Islet of Langerhans (tissue), 1 donor: ENCODE data around the gene CLDN7.
"Not testable (repeated sequence)": the region's sequence is repeated elsewhere in the genome, so short reads cannot be mapped to it uniquely, and the experiment has no call there.

Source experiments
- FAIRE-seq: peaks from one replicate; lab custom pipeline; 2011; peaks lifted over from hg19 to GRCh38; lab: Jason Lieb, UNC

CLDN7 gene

DNA sequence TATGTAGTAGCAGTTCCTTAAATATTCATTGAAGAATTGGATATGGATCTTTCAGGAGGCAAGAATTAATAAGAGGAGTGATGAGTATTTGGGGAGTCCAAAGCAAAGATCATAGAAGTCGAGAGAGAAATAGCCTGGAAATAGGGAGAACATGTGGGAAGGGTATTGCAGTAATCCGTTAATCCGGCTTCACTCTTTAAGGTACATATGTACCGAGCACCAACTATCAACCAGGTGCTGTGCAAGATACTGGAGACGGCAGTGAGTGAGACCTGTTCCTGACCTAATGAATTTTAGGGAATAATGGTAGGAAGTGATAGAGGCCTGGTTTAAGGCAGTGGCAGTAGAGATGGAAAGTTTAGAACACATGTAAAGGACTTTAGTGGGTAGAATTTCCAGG, 9.2 kb downstream of the CLDN7 start:
- FAIRE-seq = no peak

DNA sequence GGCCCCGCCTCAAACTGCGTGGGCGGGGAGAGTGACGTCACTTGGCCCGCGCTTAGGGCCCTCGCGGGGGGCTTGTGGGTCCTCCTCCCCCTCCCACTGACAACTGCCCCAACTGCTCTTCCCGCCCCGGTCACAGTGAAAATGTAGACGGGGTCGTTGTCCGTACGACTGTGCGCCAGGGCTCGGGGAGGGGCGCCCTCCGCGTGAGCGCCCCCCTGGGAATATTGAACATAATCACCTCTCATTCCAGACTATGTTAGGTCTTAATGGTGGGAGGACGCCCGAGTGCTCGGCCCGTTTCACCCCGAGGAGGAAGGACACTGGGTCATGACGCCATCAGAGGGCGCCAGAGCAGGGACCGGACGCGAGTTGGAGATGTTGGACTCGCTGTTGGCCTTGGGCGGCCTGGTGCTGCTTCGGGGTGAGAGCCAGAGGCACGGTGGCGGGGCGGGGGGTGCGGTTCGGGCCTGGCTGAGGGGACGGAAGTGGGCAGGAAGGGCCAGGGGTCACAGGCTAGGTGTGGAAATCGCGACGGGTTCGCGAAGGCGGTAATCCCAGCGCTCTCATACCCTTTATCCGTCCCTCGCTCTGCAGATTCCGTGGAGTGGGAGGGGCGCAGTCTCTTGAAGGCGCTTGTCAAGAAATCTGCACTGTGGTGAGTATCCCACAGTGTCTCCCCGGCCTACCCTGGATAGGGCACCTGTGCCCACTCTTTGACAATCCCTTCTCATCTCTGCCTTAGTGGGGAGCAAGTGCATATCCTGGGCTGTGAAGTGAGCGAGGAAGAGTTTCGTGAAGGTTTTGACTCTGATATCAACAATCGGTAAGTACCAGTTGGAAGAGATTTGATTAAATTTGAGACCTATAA, 9.9 kb downstream of the CLDN7 start, which contains the start of gene ELP5:
Gene ELP5 (plus strand): TSS at position 40 of the 868 bp plus-strand sequence. CDS start 336 bp downstream, at position 376.
- FAIRE-seq = no peak

DNA sequence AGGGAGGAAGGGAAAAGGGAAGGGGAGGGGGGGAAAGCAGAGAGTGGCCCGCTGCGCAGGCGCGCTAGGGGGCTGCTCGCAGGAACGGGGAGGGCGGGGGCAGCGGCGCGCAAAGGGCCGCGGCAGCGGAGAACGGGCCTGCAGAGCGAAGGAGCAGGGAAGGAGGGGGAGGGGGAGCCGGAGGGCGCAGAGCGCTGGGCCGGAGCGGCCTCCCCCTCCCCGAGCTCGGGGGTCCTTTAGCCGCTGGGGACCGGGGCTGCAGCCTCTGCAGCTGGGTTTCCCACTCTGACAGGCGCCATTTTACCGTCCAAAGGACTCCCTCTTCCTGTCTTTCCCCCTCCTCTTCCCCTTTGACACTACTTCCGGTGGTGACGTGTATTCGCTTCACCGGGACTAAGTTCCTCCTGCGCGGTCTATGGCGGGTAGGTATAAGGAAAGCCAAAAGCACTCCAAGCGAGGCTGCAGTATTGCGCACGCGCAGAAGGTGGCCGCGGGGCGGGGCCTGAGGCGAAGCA, 10.6 kb downstream of the CLDN7 start, which contains the start of gene CTDNEP1:
Gene CTDNEP1 (minus strand): TSS at position 74 of the 515 bp plus-strand sequence. CDS start 438 bp downstream, outside the sequence.
- peak; percentile 96 for FAIRE-seq

DNA sequence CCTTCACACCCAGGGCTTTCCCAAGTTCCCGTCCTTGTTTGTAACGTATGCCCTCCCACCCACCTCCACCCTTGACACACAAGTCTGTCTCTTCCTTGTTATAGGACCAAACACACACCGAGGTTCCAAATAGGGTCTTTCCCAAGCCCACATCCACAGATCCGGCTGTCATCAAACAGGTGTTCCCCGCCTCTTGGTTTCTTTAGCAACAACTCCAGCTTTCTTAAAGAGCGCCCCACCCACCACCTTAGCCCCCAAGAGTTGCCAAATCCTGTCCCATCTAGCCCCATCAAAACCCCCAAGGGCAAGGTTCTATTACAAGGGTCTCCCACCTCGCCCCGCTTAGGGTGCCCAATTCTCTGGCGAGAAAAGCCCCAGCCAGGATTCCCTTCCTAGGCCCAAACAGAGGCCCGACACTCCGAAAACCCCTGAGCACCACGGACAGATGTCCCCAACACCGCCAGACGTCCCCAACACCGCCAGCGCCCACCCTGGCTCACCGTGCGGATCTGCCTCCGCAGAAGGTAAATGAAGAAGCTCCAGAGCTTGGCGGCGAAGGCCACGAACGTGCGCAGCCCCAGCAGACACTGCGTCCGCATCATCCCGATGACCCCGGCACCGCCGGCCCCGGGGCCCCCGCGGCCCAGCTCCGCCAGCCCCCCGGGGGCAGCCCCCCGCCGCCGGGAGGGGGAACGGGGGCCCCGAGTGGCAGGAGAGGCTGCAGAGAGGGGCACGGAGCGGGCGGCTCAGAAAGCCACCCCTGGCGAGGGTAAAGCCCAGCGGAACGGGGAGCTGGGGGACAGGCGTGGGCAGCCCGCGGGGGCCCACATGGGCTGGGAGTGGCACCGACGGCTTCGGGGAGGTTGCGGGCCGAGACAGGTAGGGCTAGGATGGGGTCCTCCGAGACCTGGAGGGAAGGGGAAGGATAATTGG, 11.3 kb downstream of the CLDN7 start:
- FAIRE-seq = no peak

DNA sequence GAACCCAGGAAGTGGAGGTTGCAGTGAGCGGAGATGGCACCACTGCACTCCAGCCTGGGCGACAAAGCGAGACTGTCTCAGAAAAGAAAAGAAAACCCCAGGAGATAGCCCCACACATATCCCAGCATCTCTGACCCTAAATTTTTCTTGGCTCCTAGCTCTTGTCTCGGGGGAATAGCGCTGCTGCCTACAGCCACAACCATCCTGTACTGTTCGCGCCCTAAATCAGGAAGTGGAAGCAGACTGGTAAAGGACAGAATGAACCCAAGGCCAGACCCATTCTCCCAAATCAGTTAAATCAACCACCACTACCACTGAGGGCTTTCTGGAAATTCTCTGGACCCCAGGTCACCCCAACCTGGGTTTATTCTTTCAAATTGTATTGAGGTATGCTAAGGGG, 12.4 kb downstream of the CLDN7 start:
- no peak for FAIRE-seq

DNA sequence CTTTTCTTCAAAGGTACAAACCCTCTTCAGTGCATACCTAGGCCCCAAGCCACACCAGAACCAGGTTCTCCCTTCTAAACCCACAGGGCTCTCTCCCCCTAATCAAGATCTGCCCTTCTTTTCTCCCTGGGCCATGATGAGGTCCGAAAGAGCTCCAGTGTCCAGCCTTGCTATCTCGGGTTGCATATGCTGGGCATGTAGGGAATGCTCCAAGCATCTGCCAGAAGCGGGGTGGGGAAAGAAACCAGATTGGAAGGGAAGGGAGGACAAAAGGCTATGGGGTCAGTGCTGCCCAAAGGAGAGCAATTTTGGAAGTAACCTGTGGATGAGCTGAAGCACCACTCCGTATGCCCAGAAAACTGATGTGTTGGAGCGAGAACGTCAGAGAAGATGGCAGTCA, 13.1 kb downstream of the CLDN7 start:
- FAIRE-seq = no peak

DNA sequence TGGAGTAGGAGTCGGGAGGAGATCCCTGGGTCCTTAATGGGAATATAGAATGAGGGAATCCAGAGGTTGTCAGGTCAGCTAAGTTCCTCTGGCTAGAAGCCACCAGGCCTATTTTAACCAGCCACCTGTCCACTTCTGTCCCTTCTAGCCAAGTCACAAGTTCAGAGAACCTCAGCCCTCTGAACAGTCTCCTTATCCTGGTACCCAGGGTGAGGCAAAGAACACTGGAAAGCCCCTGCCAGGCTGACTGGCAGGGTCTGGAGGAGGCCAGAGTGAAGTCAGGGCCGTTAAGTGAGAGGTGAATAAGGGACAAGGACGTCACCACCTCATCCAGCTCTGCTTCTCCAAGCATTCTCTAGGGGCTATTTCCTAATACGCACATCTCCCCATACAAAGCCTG, 13.5 kb downstream of the CLDN7 start:
- no peak for FAIRE-seq

DNA sequence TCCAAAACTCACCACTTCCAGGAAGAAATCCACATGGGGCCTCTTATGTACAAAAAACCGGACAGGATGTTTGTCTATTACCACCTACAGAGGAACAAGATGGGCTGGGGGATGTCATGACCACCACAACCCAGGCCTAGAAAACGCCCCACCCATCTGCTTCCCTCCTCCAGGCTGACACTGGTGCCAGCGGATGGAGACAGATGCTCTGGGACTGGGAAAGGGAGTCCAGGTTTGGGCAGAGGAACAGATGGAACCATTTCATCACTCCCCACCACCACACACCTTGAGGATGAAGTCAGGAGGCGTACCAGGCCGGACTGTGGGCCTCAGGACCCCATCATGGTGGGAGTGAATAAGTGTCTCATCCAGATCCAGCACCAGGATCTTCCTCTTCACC, 15.5 kb downstream of the CLDN7 start:
- FAIRE-seq = no peak

DNA sequence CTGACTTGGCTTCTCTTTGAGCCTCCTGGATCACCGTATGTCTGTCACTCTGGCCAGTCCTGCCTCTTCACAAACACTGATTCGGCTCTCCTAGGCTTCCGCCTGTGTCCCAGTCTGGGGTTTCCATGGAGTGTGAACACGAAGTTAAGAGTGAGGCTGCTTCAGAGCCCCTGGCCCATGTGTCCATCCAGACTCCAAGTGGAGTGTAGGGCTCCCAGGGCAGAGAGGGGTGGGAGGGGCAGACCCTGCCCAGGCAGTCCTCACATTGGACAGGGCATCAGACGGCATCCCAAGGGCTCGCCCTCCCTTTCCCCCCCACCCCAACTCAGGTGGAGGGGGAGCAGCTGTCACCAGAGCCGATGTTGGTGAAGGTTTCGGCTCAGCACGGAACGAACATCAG, 18.4 kb downstream of the CLDN7 start:
- not testable (repeated sequence) for FAIRE-seq

DNA sequence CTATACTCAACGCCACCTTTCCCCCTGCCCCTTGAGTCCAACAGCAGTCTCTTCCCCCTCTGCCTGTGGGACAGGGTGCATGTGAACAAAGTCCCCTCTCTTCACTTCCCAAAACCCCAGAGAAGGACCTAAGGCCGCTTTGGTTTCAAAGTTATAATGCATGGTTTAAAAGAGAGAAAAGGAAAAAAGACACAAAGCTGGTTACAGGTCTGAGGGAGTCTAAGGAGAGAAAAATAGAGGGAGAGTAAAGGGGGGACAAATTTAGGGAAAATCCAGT, 18.9 kb downstream of the CLDN7 start:
- FAIRE-seq = no peak

DNA sequence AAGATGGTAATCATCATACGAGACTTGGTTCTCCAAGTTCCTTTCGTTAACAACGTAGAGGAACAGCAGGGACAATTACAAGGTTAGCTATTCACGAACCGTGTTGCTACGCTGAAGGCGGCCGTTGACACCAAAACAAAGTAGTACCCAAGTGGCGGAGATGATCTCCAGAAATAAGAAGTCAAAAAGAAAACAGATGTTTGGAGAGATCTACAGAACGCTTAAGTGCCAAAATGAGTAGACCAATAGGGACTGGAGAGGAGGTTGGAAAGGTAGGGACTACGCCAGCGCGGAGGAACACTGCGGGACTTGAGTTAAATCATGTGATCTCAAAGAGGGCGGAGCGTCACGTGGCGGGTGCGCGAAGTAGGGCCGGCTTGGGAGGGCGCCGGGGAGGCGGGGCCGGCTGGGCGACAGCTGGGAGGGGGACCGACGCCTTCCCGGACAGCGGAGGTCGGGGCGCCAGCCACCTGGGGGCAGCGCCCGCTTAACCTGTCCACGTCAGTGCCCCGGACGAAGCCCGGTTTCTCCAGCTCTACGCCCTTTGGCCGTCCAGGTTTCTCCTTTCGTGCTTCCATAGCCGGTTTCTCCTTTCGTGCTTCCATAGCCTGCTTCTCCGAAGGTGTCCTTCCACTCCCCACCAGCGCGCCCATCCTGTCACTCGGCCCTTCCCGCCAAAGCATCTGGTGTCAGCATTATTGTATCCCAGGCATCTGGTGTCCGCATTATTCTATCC, 19.4 kb downstream of the CLDN7 start:
- FAIRE-seq = peak; percentile 98

DNA sequence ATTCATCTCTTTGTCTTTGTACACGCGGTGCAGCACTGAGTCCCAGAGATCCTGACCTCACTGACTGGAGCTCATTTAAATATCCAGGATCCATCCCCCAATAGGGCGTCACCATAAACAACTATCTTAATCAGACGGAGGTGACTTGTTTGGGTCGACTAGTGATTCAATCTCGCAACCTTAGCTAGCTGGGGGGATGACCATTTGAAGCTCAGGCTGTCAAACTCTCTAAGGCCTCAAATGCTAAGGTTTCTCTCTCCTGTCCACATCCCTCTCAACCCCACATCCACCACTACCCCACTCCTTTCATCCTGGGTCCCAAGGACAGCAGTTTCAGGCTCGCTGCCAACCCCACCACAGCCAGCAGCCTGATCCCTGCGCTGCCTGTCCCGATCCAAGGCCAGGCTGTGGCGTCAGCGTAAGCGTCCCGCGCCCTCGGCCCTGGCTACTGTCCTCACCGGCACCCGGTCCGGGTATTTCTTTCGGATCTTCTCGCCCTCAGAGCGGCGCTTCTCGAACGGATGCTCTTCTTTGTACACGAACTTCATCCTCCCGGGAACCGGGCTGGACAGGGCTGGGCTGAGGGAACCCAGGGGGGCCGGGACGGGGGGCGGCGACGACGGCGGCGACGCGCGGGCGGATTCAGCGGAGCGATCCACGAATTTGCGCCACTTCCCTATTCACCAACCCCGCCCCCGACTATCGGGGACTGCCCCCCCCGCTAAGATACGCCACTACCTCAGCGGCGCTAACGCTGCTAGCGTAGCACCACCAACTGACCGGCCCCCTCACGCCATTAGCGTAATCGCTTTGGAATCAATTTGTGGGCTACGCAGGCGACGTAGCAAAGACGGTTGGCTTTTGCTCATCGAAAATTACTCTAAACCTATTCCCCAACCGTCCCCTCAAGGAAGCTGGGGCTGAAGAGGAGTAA, 20.2 kb downstream of the CLDN7 start, which contains the start of gene GABARAP:
Gene GABARAP (minus strand): TSS at position 667 of the 934 bp plus-strand sequence. CDS start 119 bp downstream, at position 548.
- peak; percentile 17 for FAIRE-seq

DNA sequence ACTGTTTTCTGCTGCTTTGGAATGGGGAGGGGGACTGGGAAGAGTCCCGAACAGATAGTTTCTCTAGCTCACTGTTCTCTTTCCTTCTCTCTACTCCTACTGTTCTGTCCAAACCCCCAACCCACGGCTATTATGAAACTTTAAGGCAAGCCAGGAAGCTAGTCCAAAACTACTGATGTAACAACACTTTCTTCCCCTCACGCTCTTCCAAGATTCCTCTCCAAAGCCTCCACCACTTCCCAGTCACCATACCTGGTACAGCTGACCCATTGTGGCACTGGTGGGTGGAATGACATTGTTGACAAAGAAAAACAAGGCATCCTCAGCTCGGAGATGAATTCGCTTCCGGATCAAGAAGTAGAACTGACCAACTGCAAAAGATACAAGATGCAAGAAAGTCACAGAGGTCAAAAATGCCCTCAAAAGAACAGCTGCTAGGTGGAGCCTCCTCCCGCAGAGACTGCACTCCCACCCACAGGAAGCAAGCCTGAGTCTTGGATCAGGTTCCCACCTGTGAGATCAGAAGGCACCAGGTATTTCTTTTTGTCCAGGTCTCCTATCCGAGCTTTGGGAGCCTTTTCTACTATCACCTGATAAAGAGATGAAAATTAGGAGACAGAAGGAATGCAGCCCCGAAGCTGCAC, 21.1 kb downstream of the CLDN7 start:
- no peak for FAIRE-seq

DNA sequence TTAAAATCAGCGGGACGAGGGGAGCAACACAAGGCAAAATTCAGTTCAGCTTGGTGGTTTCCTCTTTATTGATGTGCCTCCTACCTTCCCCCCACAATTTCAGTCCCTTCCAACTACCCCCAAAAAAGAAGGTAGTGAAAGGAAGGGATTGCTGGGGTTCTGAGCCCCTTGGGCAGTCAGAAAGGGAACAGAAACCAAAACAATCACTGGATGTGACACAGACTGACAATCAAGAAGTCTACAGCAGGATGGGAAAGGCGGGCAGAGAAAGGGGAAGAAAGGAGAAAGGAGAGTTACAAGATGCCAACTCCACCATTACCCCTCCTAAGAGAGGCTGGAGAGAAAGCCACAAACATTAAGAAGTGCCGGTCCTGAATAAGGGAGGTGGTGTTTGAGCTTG, 21.9 kb downstream of the CLDN7 start:
- no peak for FAIRE-seq

DNA sequence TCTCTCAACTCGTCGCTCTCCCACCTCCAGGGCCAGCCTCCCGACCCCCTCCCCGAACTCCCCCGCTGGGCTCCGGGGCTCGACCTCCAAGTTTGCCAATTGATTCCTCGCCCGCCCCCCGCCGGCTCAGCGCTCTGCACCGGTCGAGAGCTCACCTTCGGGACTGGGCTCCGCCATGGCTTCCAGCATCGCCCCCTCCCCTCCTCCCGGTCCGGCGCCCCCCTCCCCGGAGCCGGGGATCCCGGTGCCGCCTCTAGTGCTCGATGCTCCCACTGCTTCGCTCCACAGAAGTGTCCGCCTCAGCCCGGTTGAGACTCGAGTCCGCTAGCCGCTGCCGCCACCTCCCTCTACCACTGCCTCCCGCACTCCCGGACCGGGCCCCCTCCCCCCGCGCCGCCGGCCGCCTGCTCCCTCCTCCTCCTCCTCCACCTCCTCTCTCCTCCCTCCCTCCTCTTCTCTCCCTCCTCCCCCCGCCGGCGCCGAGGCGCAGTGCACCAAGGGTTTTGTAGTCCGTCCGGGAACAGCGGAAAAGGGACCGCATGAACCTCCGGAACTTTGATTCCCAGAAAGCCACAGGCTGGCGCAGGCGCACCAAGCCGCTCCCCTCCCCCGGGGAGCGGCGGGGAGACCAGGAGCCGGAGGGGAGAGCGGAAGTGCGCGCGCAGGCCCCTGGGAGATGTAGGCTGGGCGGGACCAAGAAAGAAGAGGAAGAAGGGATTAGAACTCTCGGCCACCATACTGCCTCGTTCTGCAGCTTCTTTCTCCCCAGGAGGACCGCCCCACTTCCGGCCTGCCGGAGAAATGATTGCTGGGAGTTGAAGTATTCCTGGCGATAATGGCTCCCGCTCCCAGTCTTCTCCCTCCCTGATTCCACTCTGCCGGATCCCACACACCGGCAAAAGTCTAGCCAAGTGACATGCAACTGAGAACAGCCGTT, 22.9 kb downstream of the CLDN7 start, which contains the start of gene PHF23:
Gene PHF23 (minus strand): TSS at position 367 of the 937 bp plus-strand sequence. CDS start 178 bp downstream, at position 189.
- FAIRE-seq = peak; percentile 84

DNA sequence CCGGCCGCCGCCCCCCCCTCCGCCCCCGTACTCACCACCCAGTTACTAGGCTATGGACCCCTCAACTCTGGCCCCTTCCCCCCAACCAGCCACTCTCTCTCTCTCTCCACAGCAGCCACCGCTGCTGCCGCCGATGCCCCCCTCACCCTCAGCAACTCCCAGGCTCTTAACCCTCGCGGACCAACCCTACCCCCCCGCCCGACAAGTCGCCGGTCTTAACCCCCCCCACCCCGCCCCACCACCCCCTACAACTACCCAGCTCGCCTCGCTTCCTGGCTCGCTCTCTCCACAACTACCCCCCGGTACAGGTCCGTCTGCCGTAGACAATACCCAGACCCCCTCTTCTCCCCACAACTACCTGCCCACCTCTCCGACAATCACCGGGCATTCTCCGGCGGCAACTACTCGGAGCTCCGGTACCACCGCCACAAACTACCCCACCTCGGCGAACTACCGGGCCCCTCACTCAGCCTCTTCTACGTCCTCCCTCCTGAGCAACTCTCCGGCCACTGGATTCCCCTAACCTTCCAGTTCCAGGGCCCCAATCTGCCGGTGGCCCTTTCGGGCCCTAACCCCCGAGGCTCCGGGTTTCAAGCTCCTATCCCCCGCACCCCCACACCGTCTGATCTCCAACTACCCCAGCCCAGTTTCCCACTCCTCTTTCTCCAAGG, 23.7 kb downstream of the CLDN7 start:
- no peak for FAIRE-seq

DNA sequence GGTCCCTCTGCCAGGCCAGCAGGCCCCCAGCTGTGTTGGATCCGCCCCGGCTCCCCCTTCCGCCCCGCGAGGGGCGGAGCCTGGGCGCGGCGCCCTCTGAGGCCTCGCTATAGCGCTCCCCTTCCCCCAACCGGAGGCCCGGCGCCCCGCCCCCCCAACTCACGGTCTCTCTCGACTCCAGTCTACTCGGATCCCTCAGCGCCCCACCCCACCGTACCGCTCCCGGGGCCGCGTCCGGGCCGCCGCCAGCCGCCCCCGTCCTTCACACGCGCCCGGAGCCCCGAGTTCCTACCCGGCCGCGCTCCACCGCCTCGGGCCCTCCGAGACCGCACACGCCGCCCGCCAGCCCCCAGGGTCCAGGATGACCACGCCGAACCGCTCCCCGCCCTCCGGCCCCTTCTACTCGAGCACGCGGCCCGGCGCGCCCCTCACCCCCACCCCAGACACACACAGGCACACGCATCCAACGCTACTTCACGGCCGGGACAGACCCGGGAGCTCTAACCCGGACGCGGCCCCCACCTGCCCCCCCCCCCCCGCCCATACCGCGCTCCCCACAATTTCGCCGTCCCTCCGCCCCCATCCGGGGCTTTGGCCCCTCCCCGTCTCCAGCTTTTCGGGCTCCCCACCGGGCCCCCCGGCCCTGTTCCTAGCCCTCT, 24.4 kb downstream of the CLDN7 start:
- FAIRE-seq = no peak

DNA sequence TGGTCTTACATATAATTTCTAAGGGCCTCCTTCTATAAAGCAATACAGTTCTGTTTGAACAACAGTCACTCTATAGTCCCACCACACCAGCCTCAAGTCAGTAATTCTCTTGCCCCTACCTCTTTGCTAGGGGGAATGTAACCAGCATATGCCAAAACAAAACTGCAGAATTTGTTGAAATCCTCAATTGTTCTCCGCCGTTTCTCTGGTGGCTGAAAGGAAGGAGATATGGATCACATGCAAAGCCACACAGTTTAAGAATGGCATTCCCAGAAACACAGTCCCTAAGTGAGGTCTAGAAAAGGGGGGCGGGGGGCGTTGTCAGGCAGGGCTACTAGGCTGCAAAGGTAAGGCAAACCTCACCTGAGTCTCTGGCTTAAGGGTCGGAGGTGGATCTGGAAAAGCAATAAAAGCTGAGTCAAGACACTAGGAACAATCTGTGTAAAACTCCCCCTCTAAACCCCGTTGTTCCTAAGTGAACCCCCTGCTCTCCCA, 25.0 kb downstream of the CLDN7 start:
- no peak for FAIRE-seq
